ENCODE results near the gene HNRNPA2B1.

DNA sequence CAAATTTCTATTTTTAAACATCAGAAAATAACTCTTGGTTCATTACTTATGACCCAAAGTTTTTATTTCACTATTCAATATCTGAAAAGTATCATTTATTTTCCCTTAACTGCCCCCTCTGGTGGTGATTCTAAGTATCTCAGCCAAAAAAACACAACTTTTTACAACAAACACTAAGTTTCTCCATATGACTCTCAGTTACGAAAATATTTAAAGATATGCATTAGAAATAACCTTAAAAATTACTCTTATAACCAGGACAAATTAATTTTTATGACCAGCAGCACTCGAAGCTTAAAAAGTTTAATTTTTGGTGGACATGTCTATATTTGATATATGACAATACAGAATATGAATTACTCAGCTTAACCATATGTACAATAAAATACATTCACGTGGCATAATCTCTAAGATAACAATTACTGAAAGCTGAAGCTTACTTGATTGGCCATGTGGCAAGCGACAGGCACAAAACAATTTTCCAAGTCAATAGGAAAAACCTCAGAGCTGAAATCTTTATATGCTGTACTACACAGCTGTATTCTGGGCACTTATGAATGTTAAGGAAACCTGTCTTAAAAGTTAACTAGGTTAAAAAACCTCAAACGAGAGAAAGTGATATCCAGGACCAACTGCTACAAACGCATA lies 2.3 kb downstream of the HNRNPA2B1 start:
- TF ChIP-seq CREB1 (CRISPR knock-in tag; IDR thresholded peaks at IDR 0.05) = no peak
- TF ChIP-seq, protein P1, sequence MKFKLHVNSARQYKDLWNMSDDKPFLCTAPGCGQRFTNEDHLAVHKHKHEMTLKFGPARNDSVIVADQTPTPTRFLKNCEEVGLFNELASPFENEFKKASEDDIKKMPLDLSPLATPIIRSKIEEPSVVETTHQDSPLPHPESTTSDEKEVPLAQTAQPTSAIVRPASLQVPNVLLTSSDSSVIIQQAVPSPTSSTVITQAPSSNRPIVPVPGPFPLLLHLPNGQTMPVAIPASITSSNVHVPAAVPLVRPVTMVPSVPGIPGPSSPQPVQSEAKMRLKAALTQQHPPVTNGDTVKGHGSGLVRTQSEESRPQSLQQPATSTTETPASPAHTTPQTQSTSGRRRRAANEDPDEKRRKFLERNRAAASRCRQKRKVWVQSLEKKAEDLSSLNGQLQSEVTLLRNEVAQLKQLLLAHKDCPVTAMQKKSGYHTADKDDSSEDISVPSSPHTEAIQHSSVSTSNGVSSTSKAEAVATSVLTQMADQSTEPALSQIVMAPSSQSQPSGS (CRISPR knock-in tag; IDR thresholded peaks at IDR 0.05; ENCODE audit: borderline replicate concordance, low read depth) = no peak
- TF ChIP-seq, protein P2, sequence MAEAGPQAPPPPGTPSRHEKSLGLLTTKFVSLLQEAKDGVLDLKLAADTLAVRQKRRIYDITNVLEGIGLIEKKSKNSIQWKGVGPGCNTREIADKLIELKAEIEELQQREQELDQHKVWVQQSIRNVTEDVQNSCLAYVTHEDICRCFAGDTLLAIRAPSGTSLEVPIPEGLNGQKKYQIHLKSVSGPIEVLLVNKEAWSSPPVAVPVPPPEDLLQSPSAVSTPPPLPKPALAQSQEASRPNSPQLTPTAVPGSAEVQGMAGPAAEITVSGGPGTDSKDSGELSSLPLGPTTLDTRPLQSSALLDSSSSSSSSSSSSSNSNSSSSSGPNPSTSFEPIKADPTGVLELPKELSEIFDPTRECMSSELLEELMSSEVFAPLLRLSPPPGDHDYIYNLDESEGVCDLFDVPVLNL (CRISPR knock-in tag; IDR thresholded peaks at IDR 0.05; ENCODE audit: borderline replicate concordance, low read depth) = no peak
- TF ChIP-seq NFYB (CRISPR knock-in tag; conservative IDR thresholded peaks at IDR 0.05; ENCODE audit: low read depth) = no peak
